ENCODE measurements around the gene GOLT1A. TPM values are rescaled to one million over a fixed set of nuclear protein-coding genes. Genes with fewer than 3 reads are reported as not detected.

GOLT1A gene
- polyA plus RNA-seq, 2 of the 4 experiments (the other 2 are of a cell fraction) = 1.8 to 6.4 TPM

DNA sequence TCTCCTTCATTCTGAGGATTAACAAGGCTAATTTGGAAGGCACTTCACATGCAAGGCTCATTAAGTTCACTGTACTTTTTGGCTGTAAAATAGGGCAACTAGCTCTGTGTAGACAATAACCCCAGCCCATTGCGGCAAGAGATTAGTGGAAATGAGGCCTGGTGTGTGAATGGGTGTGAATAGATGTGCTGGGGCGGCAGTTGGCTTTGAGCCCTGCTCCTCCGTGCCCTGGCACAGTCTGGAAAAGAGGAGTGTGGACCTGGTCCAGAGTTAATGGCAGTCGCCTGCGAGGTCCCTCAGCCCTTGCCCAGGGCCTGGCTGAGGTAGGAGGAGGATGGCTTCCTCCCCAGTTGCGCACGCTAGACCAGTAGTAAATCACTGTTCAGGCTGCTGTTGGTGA is 22.3 kb downstream of the GOLT1A start (continued):
- TF ChIP-seq, protein P1, sequence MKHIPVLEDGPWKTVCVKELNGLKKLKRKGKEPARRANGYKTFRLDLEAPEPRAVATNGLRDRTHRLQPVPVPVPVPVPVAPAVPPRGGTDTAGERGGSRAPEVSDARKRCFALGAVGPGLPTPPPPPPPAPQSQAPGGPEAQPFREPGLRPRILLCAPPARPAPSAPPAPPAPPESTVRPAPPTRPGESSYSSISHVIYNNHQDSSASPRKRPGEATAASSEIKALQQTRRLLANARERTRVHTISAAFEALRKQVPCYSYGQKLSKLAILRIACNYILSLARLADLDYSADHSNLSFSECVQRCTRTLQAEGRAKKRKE (CRISPR knock-in tag; IDR thresholded peaks at IDR 0.05; ENCODE audit: low read depth) = no peak
- TF ChIP-seq, protein P2, sequence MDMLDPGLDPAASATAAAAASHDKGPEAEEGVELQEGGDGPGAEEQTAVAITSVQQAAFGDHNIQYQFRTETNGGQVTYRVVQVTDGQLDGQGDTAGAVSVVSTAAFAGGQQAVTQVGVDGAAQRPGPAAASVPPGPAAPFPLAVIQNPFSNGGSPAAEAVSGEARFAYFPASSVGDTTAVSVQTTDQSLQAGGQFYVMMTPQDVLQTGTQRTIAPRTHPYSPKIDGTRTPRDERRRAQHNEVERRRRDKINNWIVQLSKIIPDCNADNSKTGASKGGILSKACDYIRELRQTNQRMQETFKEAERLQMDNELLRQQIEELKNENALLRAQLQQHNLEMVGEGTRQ (IDR thresholded peaks at IDR 0.05) = no peak
- TF ChIP-seq HEYL (CRISPR knock-in tag; IDR thresholded peaks at IDR 0.05) (no peak), FOXS1 (CRISPR knock-in tag; IDR thresholded peaks at IDR 0.05) (no peak), MAFK (IDR thresholded peaks at IDR 0.05; ENCODE audit: partially characterized antibody) (no peak), ZC3H11A (IDR thresholded peaks at IDR 0.05) (no peak)

DNA sequence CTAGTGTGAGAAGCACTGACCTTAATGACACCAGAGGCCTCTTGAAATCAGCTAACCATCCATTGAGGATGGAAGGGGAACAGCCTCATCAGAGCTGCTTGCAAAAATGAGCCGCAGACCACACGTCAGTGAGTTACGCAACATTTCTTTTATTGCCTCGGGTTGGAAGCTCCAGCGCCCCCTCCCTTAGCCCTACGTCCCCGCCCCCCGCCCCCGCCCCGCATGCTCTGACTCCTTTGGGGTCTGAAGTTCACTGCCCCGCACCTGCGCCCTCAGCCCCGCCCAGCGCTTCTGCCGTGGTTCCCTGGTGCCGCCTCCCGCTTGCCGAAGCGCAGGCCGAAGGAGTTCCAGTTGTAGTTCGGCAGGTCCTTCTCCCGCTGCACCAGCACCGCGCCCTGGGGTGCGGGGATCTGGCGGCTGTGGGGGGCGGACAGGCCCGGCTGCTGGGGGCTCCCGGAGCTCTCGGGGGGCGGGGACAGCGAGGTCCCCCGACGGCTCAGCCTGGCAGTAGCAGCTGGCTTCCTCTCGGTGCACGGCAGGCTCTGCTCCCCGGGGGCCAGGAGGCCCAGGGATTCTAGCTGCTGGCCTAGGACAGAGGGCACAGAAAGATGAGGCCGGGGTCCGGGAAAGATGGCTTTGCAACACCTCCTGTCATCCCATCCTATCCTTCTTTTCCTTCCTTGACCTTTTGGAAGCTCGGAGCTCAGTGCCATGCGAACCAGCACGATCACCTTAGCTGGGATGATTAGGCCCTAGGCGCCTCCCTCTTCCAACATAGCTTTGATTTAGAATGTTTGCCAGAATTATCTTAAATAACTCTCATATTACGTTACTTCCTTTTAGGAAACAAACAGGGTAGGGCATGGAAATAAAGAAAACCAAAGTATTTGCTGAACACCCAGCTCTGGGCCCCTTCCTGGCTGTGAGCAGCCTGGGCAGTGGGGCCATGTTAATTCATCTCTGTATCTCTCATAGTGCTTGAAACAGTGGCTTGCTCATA is 23.3 kb downstream of the GOLT1A start:
- ChIA-PET POLR2A (interaction anchor here (0.6 kb wide), 1 partner anchor 516 kb away, joined by 3 read pairs; no protein-coding TSS in a partner anchor), CTCF (interaction anchor here (0.8 to 7.1 kb wide), 10 partner anchors 10 to 173 kb away, joined by 3 to 56 read pairs (median 5); no protein-coding TSS in a partner anchor)
- TF ChIP-seq SMC3 (IDR thresholded peaks at IDR 0.05) (no peak), CEBPB (IDR thresholded peaks at IDR 0.05) (peak; percentile 26 to 42; a peak in 2 of 4 replicates), TFCP2L1 (CRISPR knock-in tag; IDR thresholded peaks at IDR 0.05) (no peak)
- TF ChIP-seq, protein P3, sequence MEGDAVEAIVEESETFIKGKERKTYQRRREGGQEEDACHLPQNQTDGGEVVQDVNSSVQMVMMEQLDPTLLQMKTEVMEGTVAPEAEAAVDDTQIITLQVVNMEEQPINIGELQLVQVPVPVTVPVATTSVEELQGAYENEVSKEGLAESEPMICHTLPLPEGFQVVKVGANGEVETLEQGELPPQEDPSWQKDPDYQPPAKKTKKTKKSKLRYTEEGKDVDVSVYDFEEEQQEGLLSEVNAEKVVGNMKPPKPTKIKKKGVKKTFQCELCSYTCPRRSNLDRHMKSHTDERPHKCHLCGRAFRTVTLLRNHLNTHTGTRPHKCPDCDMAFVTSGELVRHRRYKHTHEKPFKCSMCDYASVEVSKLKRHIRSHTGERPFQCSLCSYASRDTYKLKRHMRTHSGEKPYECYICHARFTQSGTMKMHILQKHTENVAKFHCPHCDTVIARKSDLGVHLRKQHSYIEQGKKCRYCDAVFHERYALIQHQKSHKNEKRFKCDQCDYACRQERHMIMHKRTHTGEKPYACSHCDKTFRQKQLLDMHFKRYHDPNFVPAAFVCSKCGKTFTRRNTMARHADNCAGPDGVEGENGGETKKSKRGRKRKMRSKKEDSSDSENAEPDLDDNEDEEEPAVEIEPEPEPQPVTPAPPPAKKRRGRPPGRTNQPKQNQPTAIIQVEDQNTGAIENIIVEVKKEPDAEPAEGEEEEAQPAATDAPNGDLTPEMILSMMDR (IDR thresholded peaks at IDR 0.05) = no peak
- FAIRE-seq = no peak
- no peak for DNase-seq (ENCODE audit: low read depth in 1 of 2, low spot score in 1 of 2)
- no peak for ATAC-seq
- no peaks in the 10 kb centered on the region for H3K9me3 ChIP-seq
- H3K4me2 ChIP-seq = no peak overlapping the region
- 70% methylated on average over 35 of the region's 44 CpGs for WGBS (ENCODE audit: missing lambda C conversion rate)
- H3K4me3 ChIP-seq = no peak overlapping the region
- H3K27ac ChIP-seq = no peak overlapping the region
- peaks cover under 1% of the 10 kb centered on the region; the same call in 1 of the 3 replicates for H3K4me1 ChIP-seq

DNA sequence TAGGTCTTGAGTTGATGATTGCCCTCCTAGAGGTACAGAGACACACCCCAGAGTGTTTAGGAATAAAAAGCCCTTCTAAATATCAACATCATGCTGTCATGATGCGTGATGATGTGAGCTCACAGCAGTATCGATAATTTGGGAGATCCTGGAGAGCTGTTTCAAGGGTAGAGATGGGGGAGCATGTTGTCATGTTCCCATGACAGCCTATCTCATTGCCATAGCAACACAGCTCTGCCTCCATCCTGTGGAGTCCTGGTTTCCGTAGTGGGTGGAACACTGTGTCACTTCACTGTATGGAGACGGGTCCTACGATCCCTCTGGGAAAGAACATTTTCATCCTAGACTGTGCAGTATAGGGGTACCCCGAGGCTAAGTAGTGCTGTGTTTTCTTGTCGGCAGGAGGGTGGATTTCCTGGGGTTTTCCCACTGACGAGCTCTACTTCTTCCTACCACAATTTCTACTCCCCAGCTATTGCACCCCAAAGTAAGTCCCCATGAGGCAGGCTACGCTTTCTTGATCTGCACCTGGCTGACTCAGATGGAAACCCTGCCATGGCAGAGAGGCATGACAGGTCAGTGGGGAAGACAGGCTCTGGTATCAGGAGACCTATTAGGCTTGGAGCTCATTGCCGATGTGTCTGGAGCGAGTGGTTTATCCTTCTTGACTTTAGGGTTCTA is 24.7 kb downstream of the GOLT1A start:
- FAIRE-seq (no peak), ATAC-seq (peak in 1 of 2 experiments; percentile 15; a peak in 1 of 6 replicates), DNase-seq (ENCODE audit: low read depth in 1 of 2, low spot score in 1 of 2) (no peak)
- Histone ChIP-seq H3K27ac (no peak overlapping the region), H3K9me3 (no peaks in the 10 kb centered on the region), H3K4me2 (no peak overlapping the region), H3K4me1 (no peaks in the 10 kb centered on the region), H3K4me3 (no peak overlapping the region)
- 56% methylated on average over 11 of the region's 11 CpGs for WGBS (ENCODE audit: missing lambda C conversion rate)
- no peak for TF ChIP-seq POLR2AphosphoS2 (conservative IDR thresholded peaks at IDR 0.05; ENCODE audit: low read length)
- TF ChIP-seq, protein P3 (IDR thresholded peaks at IDR 0.05) = no peak
- TF ChIP-seq FOSB (CRISPR knock-in tag; IDR thresholded peaks at IDR 0.05) = no peak
- TF ChIP-seq CEBPB (IDR thresholded peaks at IDR 0.05) = no peak
- TF ChIP-seq RAD21 (conservative IDR thresholded peaks at IDR 0.05 in 1 of 2, IDR thresholded peaks at IDR 0.05 in 1 of 2) = no peak
- no peak for TF ChIP-seq TFCP2L1 (CRISPR knock-in tag; IDR thresholded peaks at IDR 0.05)
- TF ChIP-seq HDAC2 (IDR thresholded peaks at IDR 0.05) = no peak
- ChIA-PET POLR2A (no interaction called here), CTCF (interaction anchor here (1.1 to 7.1 kb wide), 6 partner anchors 9 to 174 kb away, joined by 3 to 56 read pairs (median 8); no protein-coding TSS in a partner anchor)

All from A549 (cell line).